Measurements from ENCODE around the gene APBB2. TPM values are rescaled to one million over a fixed set of nuclear protein-coding genes. Genes with fewer than 3 reads are reported as not detected.

APBB2 gene
- total and polyA plus RNA-seq, 2 experiments from 2014 or later, result 35.8 to 74.8 TPM

DNA sequence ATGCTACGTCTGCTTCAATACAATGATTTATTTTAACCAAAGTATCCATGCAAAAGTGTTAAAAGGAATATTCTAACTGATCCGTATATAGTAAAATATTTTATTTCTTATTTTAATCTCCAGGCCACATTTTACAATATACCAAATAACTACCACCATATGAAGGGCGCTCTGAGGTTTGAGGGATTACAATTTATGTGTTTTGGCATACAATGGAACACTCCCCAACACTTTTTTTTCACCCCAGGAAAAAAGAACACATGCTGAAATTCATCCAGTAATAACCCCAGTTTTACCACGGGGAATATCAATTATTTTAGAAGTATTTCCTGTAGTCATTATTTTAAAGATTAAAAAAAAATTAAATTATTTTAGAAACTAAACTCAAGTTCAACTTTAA, 65.4 kb downstream of the APBB2 start:
- no peaks in the 10 kb centered on the region for H3K36me3 ChIP-seq (ENCODE audit: insufficient read depth)
- no peak overlapping the region for H2AFZ ChIP-seq
- Mint-ChIP-seq H3K36me3 (ENCODE audit: low read depth) (no peaks in the 10 kb centered on the region), H3K27me3 (ENCODE audit: insufficient read depth, low read depth, poor library complexity) (no peaks in the 10 kb centered on the region), H3K9me3 (no peaks in the 10 kb centered on the region), H3K4me1 (peaks cover 20% of the 10 kb centered on the region), H3K27ac (no peak overlapping the region), H3K4me3 (no peak overlapping the region)
- peaks cover 25% of the 10 kb centered on the region for H3K4me1 ChIP-seq (ENCODE audit: insufficient read depth)
- H3K4me3 ChIP-seq, result no peak overlapping the region
- H3K79me2 ChIP-seq (replicated peaks; ENCODE audit: insufficient read depth), result peaks cover 49% of the 10 kb centered on the region
- H3K9me2 ChIP-seq (ENCODE audit: insufficient read depth), result no peaks in the 10 kb centered on the region
- no peak overlapping the region for H3K27ac ChIP-seq (ENCODE audit: low read depth)
- no peaks in the 10 kb centered on the region for H3F3A ChIP-seq (replicated peaks; ENCODE audit: low read depth)
- no peak overlapping the region for H3K4me2 ChIP-seq
- no peaks in the 10 kb centered on the region for H3K27me3 ChIP-seq (ENCODE audit: insufficient read depth)
- TF ChIP-seq, protein P1, sequence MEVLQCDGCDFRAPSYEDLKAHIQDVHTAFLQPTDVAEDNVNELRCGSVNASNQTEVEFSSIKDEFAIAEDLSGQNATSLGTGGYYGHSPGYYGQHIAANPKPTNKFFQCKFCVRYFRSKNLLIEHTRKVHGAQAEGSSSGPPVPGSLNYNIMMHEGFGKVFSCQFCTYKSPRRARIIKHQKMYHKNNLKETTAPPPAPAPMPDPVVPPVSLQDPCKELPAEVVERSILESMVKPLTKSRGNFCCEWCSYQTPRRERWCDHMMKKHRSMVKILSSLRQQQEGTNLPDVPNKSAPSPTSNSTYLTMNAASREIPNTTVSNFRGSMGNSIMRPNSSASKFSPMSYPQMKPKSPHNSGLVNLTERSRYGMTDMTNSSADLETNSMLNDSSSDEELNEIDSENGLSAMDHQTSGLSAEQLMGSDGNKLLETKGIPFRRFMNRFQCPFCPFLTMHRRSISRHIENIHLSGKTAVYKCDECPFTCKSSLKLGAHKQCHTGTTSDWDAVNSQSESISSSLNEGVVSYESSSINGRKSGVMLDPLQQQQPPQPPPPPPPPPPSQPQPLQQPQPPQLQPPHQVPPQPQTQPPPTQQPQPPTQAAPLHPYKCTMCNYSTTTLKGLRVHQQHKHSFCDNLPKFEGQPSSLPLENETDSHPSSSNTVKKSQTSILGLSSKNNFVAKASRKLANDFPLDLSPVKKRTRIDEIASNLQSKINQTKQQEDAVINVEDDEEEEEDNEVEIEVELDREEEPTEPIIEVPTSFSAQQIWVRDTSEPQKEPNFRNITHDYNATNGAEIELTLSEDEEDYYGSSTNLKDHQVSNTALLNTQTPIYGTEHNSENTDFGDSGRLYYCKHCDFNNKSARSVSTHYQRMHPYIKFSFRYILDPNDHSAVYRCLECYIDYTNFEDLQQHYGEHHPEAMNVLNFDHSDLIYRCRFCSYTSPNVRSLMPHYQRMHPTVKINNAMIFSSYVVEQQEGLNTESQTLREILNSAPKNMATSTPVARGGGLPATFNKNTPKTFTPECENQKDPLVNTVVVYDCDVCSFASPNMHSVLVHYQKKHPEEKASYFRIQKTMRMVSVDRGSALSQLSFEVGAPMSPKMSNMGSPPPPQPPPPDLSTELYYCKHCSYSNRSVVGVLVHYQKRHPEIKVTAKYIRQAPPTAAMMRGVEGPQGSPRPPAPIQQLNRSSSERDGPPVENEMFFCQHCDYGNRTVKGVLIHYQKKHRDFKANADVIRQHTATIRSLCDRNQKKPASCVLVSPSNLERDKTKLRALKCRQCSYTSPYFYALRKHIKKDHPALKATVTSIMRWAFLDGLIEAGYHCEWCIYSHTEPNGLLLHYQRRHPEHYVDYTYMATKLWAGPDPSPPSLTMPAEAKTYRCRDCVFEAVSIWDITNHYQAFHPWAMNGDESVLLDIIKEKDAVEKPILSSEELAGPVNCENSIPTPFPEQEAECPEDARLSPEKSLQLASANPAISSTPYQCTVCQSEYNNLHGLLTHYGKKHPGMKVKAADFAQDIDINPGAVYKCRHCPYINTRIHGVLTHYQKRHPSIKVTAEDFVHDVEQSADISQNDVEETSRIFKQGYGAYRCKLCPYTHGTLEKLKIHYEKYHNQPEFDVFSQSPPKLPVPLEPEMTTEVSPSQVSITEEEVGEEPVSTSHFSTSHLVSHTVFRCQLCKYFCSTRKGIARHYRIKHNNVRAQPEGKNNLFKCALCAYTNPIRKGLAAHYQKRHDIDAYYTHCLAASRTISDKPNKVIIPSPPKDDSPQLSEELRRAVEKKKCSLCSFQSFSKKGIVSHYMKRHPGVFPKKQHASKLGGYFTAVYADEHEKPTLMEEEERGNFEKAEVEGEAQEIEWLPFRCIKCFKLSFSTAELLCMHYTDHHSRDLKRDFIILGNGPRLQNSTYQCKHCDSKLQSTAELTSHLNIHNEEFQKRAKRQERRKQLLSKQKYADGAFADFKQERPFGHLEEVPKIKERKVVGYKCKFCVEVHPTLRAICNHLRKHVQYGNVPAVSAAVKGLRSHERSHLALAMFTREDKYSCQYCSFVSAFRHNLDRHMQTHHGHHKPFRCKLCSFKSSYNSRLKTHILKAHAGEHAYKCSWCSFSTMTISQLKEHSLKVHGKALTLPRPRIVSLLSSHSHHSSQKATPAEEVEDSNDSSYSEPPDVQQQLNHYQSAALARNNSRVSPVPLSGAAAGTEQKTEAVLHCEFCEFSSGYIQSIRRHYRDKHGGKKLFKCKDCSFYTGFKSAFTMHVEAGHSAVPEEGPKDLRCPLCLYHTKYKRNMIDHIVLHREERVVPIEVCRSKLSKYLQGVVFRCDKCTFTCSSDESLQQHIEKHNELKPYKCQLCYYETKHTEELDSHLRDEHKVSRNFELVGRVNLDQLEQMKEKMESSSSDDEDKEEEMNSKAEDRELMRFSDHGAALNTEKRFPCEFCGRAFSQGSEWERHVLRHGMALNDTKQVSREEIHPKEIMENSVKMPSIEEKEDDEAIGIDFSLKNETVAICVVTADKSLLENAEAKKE (CRISPR knock-in tag; IDR thresholded peaks at IDR 0.05), result no peak
- TF ChIP-seq NANOG (IDR thresholded peaks at IDR 0.05; ENCODE audit: borderline replicate concordance) (no peak), EZH2phosphoT487 (IDR thresholded peaks at IDR 0.05; ENCODE audit: unreplicated experiment) (no peak), STAT1 (IDR thresholded peaks at IDR 0.05; ENCODE audit: unreplicated experiment) (no peak), ZNF331 (CRISPR knock-in tag; IDR thresholded peaks at IDR 0.05; ENCODE audit: low read depth) (no peak), POLR2AphosphoS5 (IDR thresholded peaks at IDR 0.05; ENCODE audit: low read depth) (no peak), CREB1 (CRISPR knock-in tag; IDR thresholded peaks at IDR 0.05; ENCODE audit: low read depth) (no peak), EZH2 (IDR thresholded peaks at IDR 0.05; ENCODE audit: low read depth, unreplicated experiment) (no peak), ZNF114 (CRISPR knock-in tag; IDR thresholded peaks at IDR 0.05) (no peak), JUNB (IDR thresholded peaks at IDR 0.05; ENCODE audit: unreplicated experiment) (no peak)
- TF ChIP-seq, protein P2, sequence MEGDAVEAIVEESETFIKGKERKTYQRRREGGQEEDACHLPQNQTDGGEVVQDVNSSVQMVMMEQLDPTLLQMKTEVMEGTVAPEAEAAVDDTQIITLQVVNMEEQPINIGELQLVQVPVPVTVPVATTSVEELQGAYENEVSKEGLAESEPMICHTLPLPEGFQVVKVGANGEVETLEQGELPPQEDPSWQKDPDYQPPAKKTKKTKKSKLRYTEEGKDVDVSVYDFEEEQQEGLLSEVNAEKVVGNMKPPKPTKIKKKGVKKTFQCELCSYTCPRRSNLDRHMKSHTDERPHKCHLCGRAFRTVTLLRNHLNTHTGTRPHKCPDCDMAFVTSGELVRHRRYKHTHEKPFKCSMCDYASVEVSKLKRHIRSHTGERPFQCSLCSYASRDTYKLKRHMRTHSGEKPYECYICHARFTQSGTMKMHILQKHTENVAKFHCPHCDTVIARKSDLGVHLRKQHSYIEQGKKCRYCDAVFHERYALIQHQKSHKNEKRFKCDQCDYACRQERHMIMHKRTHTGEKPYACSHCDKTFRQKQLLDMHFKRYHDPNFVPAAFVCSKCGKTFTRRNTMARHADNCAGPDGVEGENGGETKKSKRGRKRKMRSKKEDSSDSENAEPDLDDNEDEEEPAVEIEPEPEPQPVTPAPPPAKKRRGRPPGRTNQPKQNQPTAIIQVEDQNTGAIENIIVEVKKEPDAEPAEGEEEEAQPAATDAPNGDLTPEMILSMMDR (conservative IDR thresholded peaks at IDR 0.05; ENCODE audit: low read depth in 2 of 2), result no peak
- TF ChIP-seq, protein P3, sequence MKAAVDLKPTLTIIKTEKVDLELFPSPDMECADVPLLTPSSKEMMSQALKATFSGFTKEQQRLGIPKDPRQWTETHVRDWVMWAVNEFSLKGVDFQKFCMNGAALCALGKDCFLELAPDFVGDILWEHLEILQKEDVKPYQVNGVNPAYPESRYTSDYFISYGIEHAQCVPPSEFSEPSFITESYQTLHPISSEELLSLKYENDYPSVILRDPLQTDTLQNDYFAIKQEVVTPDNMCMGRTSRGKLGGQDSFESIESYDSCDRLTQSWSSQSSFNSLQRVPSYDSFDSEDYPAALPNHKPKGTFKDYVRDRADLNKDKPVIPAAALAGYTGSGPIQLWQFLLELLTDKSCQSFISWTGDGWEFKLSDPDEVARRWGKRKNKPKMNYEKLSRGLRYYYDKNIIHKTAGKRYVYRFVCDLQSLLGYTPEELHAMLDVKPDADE (IDR thresholded peaks at IDR 0.05), result no peak
- TF ChIP-seq, protein P4, sequence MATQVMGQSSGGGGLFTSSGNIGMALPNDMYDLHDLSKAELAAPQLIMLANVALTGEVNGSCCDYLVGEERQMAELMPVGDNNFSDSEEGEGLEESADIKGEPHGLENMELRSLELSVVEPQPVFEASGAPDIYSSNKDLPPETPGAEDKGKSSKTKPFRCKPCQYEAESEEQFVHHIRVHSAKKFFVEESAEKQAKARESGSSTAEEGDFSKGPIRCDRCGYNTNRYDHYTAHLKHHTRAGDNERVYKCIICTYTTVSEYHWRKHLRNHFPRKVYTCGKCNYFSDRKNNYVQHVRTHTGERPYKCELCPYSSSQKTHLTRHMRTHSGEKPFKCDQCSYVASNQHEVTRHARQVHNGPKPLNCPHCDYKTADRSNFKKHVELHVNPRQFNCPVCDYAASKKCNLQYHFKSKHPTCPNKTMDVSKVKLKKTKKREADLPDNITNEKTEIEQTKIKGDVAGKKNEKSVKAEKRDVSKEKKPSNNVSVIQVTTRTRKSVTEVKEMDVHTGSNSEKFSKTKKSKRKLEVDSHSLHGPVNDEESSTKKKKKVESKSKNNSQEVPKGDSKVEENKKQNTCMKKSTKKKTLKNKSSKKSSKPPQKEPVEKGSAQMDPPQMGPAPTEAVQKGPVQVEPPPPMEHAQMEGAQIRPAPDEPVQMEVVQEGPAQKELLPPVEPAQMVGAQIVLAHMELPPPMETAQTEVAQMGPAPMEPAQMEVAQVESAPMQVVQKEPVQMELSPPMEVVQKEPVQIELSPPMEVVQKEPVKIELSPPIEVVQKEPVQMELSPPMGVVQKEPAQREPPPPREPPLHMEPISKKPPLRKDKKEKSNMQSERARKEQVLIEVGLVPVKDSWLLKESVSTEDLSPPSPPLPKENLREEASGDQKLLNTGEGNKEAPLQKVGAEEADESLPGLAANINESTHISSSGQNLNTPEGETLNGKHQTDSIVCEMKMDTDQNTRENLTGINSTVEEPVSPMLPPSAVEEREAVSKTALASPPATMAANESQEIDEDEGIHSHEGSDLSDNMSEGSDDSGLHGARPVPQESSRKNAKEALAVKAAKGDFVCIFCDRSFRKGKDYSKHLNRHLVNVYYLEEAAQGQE (IDR thresholded peaks at IDR 0.05; ENCODE audit: unreplicated experiment), result no peak
- no peak for DNase-seq (ENCODE audit: low spot score)
- H4K20me1 ChIP-seq (replicated peaks; ENCODE audit: insufficient read depth), result no peaks in the 10 kb centered on the region
- no peak for ATAC-seq
